NCI-H1105 treated with DMSO at 0.1 percent for 48 hours (cell line): ENCODE measurements around the gene TMEM89.
A peak's percentile ranks its signal among the peaks of the same experiment; 100 is the strongest.

Source experiments
- DNase-seq: peaks from one replicate; lab custom pipeline; 2025; lab: John Stamatoyannopoulos, UW

Gene TMEM89

DNA sequence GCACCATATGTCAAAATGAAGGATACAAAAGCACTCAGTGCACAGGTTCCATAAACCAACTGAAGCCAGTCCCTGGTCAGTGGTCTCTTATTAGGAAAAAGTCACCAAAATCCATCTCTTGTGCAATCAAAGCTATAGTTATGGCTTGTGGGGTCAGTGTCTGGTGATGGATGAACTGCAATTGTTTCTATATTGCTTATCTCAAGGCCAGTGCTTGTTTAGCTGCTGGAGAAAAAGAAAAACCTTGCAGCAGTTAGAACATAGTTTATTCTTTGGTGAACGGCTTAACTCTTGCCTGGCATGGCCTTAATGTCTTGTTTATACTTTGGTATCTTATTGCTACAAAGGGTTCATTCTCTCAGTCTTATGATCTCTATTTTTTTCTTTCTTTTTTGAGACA, 9.3 kb downstream of the TMEM89 start:
- DNase-seq = no peak

- peak; percentile 84 for DNase-seq
These were observed 12.2 kb downstream of the TMEM89 start, which contains the start of gene UQCRC1 for GRCh38 chr3:48609088-48610005. UQCRC1 (minus strand) TSS chr3:48609646; CDS start chr3:48609620, 26 bp downstream.

- no peak for DNase-seq
These were observed 14.1 kb downstream of the TMEM89 start for GRCh38 chr3:48607519-48607918.

GRCh38 chr3:48601622-48601994, 20.0 kb downstream of the TMEM89 start:
- no peak for DNase-seq

DNA sequence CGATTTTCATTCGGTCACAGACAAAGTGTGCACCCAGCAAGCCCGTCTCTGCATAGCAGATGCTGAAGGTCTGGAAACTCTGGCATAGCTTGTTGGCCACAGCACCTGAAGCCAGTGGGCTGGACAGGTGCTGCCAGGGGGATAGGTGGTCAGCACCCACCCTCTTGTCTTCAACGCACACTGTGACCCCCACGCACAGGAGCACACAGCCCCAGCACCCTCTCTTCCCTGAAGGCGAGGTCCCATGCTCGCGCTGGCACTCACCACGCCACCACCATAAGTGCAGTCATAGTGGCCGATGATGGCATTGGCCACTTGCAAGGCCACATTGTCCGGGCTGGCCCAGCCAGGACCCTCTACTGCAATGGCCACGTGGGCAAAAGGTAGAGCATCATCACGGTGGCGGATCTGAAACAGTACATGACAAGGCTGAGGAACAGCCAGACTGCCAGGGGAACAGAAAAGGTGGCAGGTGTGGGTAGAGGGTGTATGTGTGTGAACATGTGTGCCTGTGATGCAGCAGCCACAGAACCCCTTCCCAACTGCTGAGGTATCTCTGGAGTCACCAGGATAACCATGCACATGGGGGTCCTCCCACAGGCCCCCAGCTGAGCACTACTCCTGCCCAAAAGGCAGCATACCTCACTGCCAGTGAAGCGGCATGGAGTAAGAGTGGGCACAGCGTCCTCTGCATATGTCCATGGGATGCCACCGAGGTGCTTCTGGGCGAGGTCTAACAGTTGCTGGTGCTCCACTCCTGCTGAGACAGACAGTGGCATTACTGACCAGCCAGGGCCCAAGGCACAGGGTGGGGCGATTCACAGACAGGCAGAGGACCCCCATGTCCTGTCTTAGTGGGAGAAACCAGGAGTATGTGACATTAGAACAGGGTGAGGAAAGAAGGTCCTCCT, 20.6 kb downstream of the TMEM89 start:
- DNase-seq = no peak

DNA sequence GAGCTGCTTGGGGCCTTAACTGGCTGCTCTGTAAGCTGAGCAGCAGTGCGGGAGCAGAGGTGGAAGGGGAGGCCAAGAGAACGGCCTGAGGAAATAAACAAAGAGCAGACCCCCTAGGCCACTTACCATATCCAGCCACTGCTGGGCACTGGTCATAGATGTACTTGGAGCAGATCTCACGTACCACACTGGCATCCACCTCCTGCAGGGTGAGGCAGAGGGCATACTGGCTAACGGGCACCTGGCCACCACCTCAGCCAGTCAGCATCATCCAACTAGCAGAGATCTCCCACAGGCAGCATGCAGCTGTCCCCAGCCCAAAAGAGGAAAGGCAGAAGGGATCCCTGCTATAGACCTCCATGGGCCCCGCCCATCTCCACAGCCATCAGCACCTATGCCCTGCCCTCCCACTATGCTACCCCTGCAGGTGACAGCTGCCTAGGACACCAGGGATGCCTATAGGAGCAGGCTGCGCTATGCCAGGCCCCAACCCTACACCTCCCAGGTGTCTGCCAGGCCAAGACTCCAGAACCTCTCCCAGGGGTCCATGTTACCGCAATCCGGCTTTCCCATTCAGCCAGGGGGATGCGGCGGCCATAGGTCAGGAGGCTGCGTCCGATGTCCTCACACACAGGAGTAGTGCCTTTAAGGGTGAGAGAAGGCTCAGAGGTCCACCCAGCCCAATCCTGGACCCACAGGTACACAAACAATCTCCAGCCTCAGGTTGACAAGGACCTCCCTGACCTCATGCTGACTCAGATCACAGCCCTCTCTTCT, 21.9 kb downstream of the TMEM89 start:
- no peak for DNase-seq

DNA sequence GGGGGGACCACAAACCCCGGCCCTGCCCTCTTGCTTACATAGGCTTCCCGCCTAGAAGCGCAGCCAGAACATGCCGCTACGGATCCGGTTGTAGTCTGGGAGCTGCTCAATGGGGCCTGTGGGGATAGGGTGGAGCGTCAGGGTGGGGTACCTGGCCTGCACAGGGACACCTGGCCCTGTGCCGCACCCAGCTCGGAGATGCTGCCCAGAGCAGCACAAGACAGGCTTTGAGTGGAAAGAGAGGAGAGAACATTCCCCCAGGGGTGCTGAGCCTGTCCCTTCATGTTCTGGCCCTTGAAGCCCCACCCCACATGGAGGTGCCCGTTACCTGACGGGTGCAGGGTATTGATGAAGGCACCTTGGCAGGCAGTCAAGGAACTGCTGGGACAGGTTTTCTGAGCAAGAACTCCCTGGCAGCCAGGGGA, 22.5 kb downstream of the TMEM89 start:
- DNase-seq = no peak

DNA sequence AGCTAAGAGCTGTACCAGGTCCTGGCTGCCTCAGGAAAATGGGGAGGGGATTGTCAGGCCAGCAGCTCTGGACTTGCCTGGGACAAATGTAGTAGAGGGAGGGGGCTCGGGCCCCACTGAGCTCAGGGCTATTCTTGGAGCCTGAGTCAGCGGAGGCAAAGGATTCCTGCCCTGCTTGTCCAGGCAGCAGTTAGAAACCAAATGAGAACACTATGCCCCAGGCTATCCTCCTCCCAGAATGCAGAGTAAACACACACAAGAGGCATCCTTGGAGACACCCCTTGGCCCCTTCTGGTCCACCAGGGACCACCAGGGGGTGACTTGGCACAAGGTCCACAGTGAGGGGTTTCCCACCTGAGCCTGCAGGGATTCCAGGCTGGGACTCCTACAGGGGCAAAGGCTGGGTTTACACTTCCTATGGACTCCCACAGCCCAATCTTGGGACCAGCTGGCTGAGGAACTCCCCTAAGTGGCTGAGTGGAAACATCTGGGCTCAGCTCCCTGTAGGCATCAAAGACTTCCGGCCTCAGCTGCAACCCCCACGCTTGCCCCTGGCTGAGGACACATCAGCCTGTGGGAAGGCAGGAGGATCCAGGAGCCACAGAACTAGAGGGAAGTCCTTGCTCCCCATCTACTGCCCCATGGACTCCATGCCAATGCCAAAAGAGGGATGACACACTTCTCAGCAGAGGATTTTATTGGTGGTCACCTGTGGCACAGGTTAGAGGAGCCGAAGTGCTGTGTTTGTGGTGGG, 23.1 kb downstream of the TMEM89 start:
- DNase-seq = no peak

DNA sequence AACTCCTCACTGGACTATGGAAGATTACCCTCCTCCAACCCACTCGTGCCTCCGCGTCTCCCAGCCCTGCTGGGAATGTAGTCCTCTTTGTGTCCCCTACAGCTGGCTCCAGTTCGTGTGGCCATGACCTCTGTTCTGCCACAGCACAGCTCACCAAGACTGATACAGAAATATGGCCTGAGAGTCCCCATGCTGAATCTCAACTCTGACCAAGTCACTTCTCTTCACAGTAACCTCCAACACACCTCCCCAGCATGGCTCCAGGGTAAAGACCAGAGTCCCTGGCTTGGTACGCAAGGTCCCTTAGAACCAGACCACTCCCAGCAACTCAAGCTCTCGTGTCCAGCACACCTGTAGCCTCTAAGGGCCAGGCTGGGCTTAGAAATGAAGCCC, 24.2 kb downstream of the TMEM89 start:
- DNase-seq = no peak

- no peak for DNase-seq
These were observed 24.7 kb downstream of the TMEM89 start for GRCh38 chr3:48596676-48597407.

GRCh38 chr3:48596157-48596556, 25.4 kb downstream of the TMEM89 start:
- no peak for DNase-seq

DNA sequence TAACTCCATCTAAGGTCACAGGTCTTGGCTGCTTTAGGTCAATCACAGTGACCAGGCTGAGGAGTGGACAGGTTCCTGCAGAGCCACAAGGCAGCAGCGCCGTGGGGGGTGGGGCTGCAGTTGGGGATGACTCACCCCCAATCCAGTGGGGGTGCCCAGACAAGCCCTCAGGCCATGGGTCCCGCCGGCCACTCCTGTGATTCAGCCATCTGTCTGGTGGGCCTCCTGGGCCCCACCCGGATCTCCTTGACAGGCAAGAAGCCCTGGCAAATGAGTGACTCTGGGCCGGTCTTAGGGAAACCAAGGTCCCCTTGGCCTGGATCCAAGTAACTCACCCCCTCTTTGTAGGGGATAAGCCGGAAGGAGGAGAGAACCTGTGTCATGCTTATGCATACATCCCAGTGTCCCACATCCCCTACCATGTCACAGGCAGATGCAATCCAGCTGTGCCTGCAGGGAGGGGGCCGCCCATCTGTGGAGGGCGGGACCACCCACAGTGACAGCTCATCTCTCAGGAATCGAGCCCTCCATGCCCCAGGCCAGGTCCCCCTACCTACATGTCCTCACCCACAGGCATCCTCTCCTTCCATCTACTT, 25.9 kb downstream of the TMEM89 start:
- no peak for DNase-seq

DNA sequence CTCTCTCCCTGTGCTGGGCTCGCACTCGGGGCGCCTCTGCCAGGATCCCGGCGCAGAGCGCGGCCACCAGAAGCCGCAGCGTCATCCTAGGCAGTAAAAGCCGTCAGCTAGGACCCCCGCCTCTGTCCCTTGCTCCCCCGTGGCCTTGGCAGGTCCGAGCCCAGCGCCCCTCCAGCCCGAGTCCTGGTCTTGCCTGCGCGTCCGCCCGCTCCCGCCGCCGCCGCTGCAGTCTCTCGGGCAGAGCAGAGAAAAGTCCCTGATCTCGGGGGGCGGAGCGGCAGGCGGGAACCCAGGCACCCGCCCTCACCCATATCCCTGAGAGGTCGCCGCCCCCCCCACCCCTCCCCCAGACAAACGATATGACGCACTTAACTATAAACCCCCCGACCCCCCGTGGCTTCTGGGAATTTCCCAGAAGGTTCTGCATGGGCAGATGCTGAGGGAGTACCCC, 26.5 kb downstream of the TMEM89 start, which contains the start of gene COL7A1:
Gene COL7A1 (minus strand): TSS at position 255 of the 451 bp plus-strand sequence. CDS start 170 bp downstream, at position 85.
- no peak for DNase-seq

DNA sequence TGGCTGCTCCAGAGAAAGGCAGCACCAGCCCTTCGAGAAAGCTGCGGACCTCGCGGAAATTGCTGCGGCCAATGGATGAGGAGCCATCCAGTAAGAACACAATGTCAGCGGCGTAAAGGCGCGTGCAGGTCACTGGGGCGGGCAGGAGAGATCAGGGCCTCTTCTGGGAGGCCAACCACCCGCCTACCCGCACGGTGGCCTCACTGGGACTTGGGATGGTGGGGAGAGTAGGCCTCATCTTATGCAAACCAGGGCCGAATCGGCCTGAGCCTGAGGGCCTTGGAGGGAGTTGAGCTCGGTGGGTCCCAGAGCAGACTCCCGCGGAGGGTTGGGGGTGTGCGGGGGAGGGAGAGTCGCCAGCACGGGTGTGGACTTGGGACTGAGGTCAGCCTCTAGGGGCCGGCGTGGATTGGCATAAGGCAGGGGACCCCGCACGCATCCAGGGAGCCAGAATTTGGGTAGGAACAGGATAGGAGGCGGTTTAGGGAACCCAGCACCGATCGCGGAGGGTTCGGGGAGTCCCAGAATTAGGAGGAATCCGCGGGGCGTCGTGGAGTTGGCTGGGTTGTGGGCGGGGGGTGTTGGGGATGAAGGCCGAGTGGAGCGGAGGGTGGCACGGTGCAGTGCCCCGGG, 27.0 kb downstream of the TMEM89 start:
- DNase-seq = no peak

- DNase-seq = no peak
These were observed 28.2 kb downstream of the TMEM89 start for GRCh38 chr3:48593337-48593736.

- no peak for DNase-seq
These were observed 29.0 kb downstream of the TMEM89 start for GRCh38 chr3:48592519-48593087.

DNA sequence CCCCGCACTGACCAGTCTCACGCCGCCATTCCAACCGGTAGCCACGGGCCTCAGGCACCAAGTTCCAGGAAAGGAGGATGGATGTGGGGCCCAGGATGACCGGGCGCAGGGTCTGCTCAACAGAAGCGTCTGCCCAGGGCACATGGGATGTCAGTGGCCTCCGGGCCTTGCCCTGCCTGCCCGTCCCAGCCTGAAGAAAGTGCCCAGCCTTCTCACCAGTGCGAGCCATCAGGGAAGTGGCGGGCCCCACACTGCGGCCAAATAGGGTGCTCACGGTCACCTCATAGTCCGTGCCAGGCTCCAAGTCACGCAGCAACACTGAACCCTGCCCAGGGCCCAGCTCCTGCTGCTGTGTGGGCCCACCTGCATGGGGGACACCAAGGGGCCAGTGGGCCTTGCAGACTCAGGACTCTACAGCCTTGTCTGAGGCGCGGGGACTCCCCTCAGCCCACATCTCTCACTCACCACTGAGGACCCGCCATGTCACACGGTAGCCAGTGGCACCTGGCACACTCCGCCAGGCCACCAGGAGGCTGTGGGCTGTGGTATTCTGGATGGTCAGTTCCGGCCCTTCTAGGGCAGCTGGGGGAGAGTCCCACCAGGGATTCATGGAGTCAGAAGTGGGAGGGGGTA, 29.6 kb downstream of the TMEM89 start:
- no peak for DNase-seq

GRCh38 chr3:48591436-48591835, 30.1 kb downstream of the TMEM89 start:
- no peak for DNase-seq

- DNase-seq = no peak
These were observed 33.3 kb downstream of the TMEM89 start for GRCh38 chr3:48588230-48588629.
